Panc1 (cell line): ENCODE measurements around the gene OLFML2A. TPM values are rescaled to one million over a fixed set of nuclear protein-coding genes. Genes with fewer than 3 reads are reported as not detected.

ENCODE experiments used
- ATAC-seq: fragments of 200-7000 bp; cut with Tn5 transposase; 2 replicates; pipeline ENCODE4 v1.9.1; 2020; ENCODE audit warnings: mild to moderate bottlenecking, moderate library complexity
- BruUV-seq: library from RNA; stranded (reverse); fragments of 400-500 nt; replicated peaks from 2 replicates; lab custom pipeline; 2021; lab: Mats Ljungman, UMichigan
- CTCF ChIA-PET: fragments of 300-600 bp; sonication (Branson Sonifier 250); formaldehyde crosslinking; loops from one replicate; lab custom pipeline; 2022; ENCODE audit warnings: antibody characterized with exemption; lab: Charles Lee
- POLR2A ChIA-PET: fragments of 300-600 bp; sonication (Branson Sonifier 250); formaldehyde crosslinking; loops from one replicate; lab custom pipeline; 2022; ENCODE audit warnings: antibody characterized with exemption; lab: Charles Lee
- DNase-seq: peaks from one replicate; pipeline ENCODE4 v3.0.0-alpha.2; 2010; ENCODE audit warnings: low read depth, low spot score
- H3K27ac ChIP-seq: 2 replicates; pipeline ENCODE4 v1.5.1; 2011; ENCODE audit warnings: mild to moderate bottlenecking, low read length, inconsistent platforms
- H3K27me3 ChIP-seq: fragments of 200-500 bp; sonication (Bioruptor generic); 2 replicates; pipeline ENCODE4 v1.6.0; 2014; ENCODE audit warnings: low read length, inconsistent platforms; ENCODE audit not compliant: control insufficient read depth, insufficient read depth
- H3K36me3 ChIP-seq: fragments of 200-500 bp; sonication (Bioruptor generic); 2 replicates; pipeline ENCODE4 v1.5.1; 2014; ENCODE audit warnings: inconsistent platforms, mild to moderate bottlenecking, low read length, moderate library complexity; ENCODE audit not compliant: control insufficient read depth, insufficient read depth
- H3K4me1 ChIP-seq: 2 replicates; pipeline ENCODE4 v1.5.1; 2011; ENCODE audit warnings: inconsistent platforms, mild to moderate bottlenecking, low read length, moderate library complexity; ENCODE audit not compliant: control insufficient read depth, insufficient read depth
- H3K4me3 ChIP-seq, 2 experiments: 2 replicates each; pipeline ENCODE4 v1.5.1; 2011 to 2012; ENCODE audit warnings: low read depth in 2 of 2, low read length in 2 of 2, mild to moderate bottlenecking in 2 of 2, inconsistent platforms in 1 of 2, moderate library complexity in 1 of 2
- H3K9me3 ChIP-seq: fragments of 200-500 bp; sonication (Bioruptor generic); 2 replicates; pipeline ENCODE4 v1.5.1; 2014; ENCODE audit warnings: low read depth, mild to moderate bottlenecking, inconsistent platforms, low read length, moderate library complexity; ENCODE audit not compliant: control insufficient read depth, insufficient read depth
- POLR2AphosphoS5 ChIP-seq: IDR thresholded peaks from 2 replicates; pipeline ENCODE4 v1.6.1; 2012; ENCODE audit warnings: mild to moderate bottlenecking, low read depth, low read length, moderate library complexity
- SIN3A ChIP-seq: IDR thresholded peaks from 2 replicates; pipeline ENCODE4 v1.6.1; 2012; ENCODE audit warnings: low read depth, mild to moderate bottlenecking, low read length, moderate library complexity, borderline replicate concordance; ENCODE audit not compliant: insufficient read depth
- TCF7L2 ChIP-seq: IDR thresholded peaks from 2 replicates; pipeline ENCODE4 v1.6.1; 2011; ENCODE audit warnings: mild to moderate bottlenecking, low read depth, low read length, inconsistent platforms
- in situ Hi-C: cut with HindIII; loops from 2 replicates; pipeline ENCODE4 v1.10.0; 2016; ENCODE audit warnings: low sequenced_read_pairs, low pct_unique_long_range_greater_than_20kb
- intact Hi-C: fragments of 100-400 bp; cut with micrococcal nuclease; formaldehyde crosslinking; loops from one replicate; pipeline ENCODE4 v1.10.0; 2022; ENCODE audit not compliant: unreplicated experiment
- total RNA-seq: library from RNA; stranded (reverse); gene quantifications from one replicate; pipeline ENCODE4 v1.2.1, GENCODE V29; 2021; ENCODE audit not compliant: unreplicated experiment
- TF ChIP-seq, protein P1 (sequence below): fragments of 450-650 bp; IDR thresholded peaks from 2 replicates; pipeline ENCODE4 v1.5.1; 2017; ENCODE audit warnings: mild to moderate bottlenecking
- TF ChIP-seq, protein P2 (sequence below), 2 experiments: IDR thresholded peaks; 2 replicates each; pipeline ENCODE4 v1.6.1; 2011 to 2012; ENCODE audit warnings: low read depth in 2 of 2, control low read depth in 1 of 2, low read length in 1 of 2, mild to moderate bottlenecking in 1 of 2, moderate library complexity in 1 of 2; ENCODE audit not compliant: insufficient read depth in 1 of 2

OLFML2A gene
- total RNA-seq, 1 experiment from 2014 or later = 44.5 TPM

DNA sequence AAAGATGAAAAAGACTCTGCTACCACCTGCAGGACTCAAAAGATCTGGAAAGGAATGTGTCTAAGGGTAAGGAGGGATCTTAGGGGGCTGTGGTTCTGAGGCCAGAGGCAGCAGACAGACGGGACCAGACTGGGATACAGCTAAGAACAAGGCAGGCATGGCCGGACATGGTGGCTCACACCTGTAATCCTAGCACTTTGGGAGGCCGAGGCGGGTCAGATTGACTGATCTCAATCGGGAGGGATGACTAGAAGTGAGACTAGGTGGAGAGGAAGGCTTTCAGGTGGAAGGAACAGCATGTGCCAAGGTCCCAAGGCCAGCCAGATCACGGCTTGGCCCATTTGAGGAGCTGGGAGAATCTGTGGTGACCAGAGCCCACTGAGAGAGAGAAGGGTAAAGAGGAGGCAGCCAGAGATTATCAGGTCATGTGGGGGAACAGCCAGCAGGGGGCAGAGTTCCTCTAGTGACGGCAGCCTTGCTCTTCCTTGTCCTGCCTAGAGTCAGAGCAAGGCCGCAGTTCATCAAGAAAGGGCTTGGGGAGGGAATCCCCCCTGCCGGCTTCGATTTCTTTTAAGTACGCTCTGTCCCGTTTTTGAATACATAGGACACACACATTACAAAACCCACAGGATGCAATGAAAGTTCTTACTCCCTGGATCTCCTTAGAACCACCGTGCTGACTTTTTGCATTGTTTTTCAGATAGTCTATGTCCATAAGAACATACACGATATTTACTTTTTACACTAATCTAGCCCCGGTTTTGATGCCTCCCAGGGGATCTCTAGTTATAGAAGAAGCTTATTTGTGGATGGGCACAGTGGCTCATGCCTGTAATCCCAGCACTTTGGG, 2.6 kb upstream of the OLFML2A start:
- no TSS peak for BruUV-seq
- POLR2A ChIA-PET = no interaction called here
- no peak for TF ChIP-seq SIN3A
- TF ChIP-seq TCF7L2 = no peak
- TF ChIP-seq, protein P1, sequence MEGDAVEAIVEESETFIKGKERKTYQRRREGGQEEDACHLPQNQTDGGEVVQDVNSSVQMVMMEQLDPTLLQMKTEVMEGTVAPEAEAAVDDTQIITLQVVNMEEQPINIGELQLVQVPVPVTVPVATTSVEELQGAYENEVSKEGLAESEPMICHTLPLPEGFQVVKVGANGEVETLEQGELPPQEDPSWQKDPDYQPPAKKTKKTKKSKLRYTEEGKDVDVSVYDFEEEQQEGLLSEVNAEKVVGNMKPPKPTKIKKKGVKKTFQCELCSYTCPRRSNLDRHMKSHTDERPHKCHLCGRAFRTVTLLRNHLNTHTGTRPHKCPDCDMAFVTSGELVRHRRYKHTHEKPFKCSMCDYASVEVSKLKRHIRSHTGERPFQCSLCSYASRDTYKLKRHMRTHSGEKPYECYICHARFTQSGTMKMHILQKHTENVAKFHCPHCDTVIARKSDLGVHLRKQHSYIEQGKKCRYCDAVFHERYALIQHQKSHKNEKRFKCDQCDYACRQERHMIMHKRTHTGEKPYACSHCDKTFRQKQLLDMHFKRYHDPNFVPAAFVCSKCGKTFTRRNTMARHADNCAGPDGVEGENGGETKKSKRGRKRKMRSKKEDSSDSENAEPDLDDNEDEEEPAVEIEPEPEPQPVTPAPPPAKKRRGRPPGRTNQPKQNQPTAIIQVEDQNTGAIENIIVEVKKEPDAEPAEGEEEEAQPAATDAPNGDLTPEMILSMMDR = peak; percentile 80
- TF ChIP-seq, protein P2, sequence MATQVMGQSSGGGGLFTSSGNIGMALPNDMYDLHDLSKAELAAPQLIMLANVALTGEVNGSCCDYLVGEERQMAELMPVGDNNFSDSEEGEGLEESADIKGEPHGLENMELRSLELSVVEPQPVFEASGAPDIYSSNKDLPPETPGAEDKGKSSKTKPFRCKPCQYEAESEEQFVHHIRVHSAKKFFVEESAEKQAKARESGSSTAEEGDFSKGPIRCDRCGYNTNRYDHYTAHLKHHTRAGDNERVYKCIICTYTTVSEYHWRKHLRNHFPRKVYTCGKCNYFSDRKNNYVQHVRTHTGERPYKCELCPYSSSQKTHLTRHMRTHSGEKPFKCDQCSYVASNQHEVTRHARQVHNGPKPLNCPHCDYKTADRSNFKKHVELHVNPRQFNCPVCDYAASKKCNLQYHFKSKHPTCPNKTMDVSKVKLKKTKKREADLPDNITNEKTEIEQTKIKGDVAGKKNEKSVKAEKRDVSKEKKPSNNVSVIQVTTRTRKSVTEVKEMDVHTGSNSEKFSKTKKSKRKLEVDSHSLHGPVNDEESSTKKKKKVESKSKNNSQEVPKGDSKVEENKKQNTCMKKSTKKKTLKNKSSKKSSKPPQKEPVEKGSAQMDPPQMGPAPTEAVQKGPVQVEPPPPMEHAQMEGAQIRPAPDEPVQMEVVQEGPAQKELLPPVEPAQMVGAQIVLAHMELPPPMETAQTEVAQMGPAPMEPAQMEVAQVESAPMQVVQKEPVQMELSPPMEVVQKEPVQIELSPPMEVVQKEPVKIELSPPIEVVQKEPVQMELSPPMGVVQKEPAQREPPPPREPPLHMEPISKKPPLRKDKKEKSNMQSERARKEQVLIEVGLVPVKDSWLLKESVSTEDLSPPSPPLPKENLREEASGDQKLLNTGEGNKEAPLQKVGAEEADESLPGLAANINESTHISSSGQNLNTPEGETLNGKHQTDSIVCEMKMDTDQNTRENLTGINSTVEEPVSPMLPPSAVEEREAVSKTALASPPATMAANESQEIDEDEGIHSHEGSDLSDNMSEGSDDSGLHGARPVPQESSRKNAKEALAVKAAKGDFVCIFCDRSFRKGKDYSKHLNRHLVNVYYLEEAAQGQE (IDR thresholded peaks at IDR 0.05; ENCODE audit: insufficient read depth in 1 of 2, low read depth in 2 of 2, low read length in 1 of 2) = no peak
- TF ChIP-seq POLR2AphosphoS5 = no peak
- Histone ChIP-seq H3K27me3 (no peaks in the 10 kb centered on the region), H3K27ac (no peak overlapping the region), H3K4me3 (no peak overlapping the region), H3K36me3 (no peaks in the 10 kb centered on the region; the same call in 1 of the 2 replicates), H3K9me3 (no peaks in the 10 kb centered on the region), H3K4me1 (peaks cover 9% of the 10 kb centered on the region)
- in situ Hi-C loops = no loop called here
- DNase-seq (peak; percentile 63), ATAC-seq (peak; percentile 34)
- CTCF ChIA-PET = interaction anchor here (0.9 to 7.6 kb wide), 3 partner anchors 34 to 87 kb away, joined by 4 to 134 read pairs (median 10); partner anchors contain the start of gene WDR38
- intact Hi-C loops = no loop called here

DNA sequence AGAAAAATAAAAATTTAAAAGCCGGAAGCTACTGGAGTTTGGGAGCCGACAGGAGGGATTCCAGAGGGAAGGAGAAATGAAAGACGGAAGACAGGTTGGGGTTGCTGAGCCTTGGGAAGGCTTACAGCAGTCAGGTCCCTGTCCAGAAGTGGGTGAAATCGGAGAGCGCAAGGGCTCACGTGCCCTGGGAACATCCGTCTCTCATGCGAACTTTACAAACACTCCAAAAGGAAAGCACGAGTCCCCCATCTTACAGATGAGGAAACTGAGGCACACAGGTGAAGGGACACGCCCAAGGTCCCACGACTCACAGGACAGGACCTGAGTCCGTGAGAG, 347 bp upstream of the OLFML2A start:
- intact Hi-C loops = no loop called here
- ATAC-seq = no peak
- Histone ChIP-seq H3K9me3 (no peaks in the 10 kb centered on the region), H3K4me1 (peaks cover 25% of the 10 kb centered on the region), H3K4me3 (peak overlapping the region; percentile 60 to 63), H3K36me3 (no peaks in the 10 kb centered on the region), H3K27ac (peak overlapping the region; percentile 63; the same call in 1 of the 2 replicates), H3K27me3 (no peaks in the 10 kb centered on the region)
- in situ Hi-C loops = no loop called here
- BruUV-seq = no TSS peak
- no peak for DNase-seq
- POLR2A ChIA-PET = no interaction called here
- CTCF ChIA-PET = interaction anchor here (0.6 to 7.6 kb wide), 5 partner anchors 11 to 496 kb away, joined by 3 to 134 read pairs (median 7); partner anchors contain the start of gene WDR38
- no peak for TF ChIP-seq SIN3A
- no peak for TF ChIP-seq POLR2AphosphoS5
- TF ChIP-seq, protein P1 = no peak
- TF ChIP-seq TCF7L2 = no peak
- TF ChIP-seq, protein P2 (IDR thresholded peaks at IDR 0.05; ENCODE audit: insufficient read depth in 1 of 2, low read depth in 2 of 2, low read length in 1 of 2) = no peak
